Smooth muscle cell (in vitro differentiated cells): ENCODE data around the gene MED13L. TPM values are rescaled to one million over a fixed set of nuclear protein-coding genes. Genes with fewer than 3 reads are reported as not detected.

ENCODE experiments used
- DNase-seq: peaks from one replicate; lab custom pipeline; 2025; ENCODE audit not compliant: unreplicated experiment; lab: John Stamatoyannopoulos, UW
- H2AFZ ChIP-seq: fragments of 200-600 bp; sonication (generic); 2 replicates; pipeline ENCODE4 v1.6.0; 2016; ENCODE audit warnings: antibody characterized with exemption, low read depth, mild to moderate bottlenecking
- H3F3A ChIP-seq: fragments of 200-600 bp; sonication (generic); 2 replicates; pipeline ENCODE4 v1.6.0; 2017; ENCODE audit warnings: antibody characterized with exemption, low read depth
- H3K27ac ChIP-seq: fragments of 200-600 bp; sonication (generic); 2 replicates; pipeline ENCODE4 v1.5.1; 2016; ENCODE audit warnings: low read depth, mild to moderate bottlenecking
- H3K27me3 ChIP-seq: fragments of 200-600 bp; sonication (generic); 2 replicates; pipeline ENCODE4 v1.6.1; 2016; ENCODE audit warnings: low read depth, mild to moderate bottlenecking
- H3K36me3 ChIP-seq: fragments of 200-600 bp; sonication (generic); 2 replicates; pipeline ENCODE4 v1.5.1; 2016; ENCODE audit warnings: low read depth
- H3K4me1 ChIP-seq: fragments of 200-600 bp; sonication (generic); 2 replicates; pipeline ENCODE4 v1.5.1; 2016; ENCODE audit warnings: low read depth
- H3K4me2 ChIP-seq: fragments of 200-600 bp; sonication (generic); 2 replicates; pipeline ENCODE4 v1.6.0; 2016; ENCODE audit warnings: mild to moderate bottlenecking
- H3K4me3 ChIP-seq: fragments of 200-600 bp; sonication (generic); 2 replicates; pipeline ENCODE4 v1.5.1; 2016; ENCODE audit warnings: mild to moderate bottlenecking
- H3K79me2 ChIP-seq: fragments of 200-600 bp; sonication (generic); 2 replicates; pipeline ENCODE4 v1.6.0; 2016; ENCODE audit warnings: low read depth, mild to moderate bottlenecking
- H3K9ac ChIP-seq: fragments of 200-600 bp; sonication (generic); 2 replicates; pipeline ENCODE4 v1.6.0; 2016; ENCODE audit warnings: low read depth
- H3K9me3 ChIP-seq: fragments of 200-600 bp; sonication (generic); replicated peaks from 2 replicates; pipeline ENCODE4 v1.5.1; 2016; ENCODE audit warnings: low read depth
- H4K20me1 ChIP-seq: fragments of 200-600 bp; sonication (generic); 2 replicates; pipeline ENCODE4 v1.6.0; 2016; ENCODE audit warnings: low read depth
- WGBS: methylation state at CpG from one replicate; pipeline ENCODE4 v1.1.7; 2016; ENCODE audit warnings: low lambda C conversion rate; 5-methylcytosine and 5-hydroxymethylcytosine counted together
- polyA plus RNA-seq: library from polyadenylated mRNA; unstranded; fragments of >200 nt; fragmentation: Nextera tagmentation; extraction: Ambion mirVana; gene quantifications from 2 replicates; pipeline ENCODE4 v1.2.1, GENCODE V29; 2016
- total RNA-seq: library from RNA; depleted of rRNA; stranded (reverse); fragments of >200 nt; gene quantifications from 2 replicates; pipeline ENCODE4 v1.2.3, GENCODE V29; 2014
- TF ChIP-seq, protein P1 (sequence below): fragments of 200-600 bp; sonication (generic); IDR thresholded peaks from 2 replicates; pipeline ENCODE4 v1.5.1; 2017; ENCODE audit warnings: borderline replicate concordance, mild to moderate bottlenecking, antibody characterized with exemption; ENCODE audit not compliant: insufficient read depth, poor library complexity, severe bottlenecking

The MED13L gene
- total and polyA plus RNA-seq, 2 experiments from 2014 or later, result 13.2 to 74.3 TPM

GRCh38 chr12:116028619-116029018 lies 248.9 kb downstream of the MED13L start:
- H4K20me1 ChIP-seq, result peaks cover 91% of the 10 kb centered on the region
- peaks cover 94% of the 10 kb centered on the region for H3K79me2 ChIP-seq
- DNase-seq, result no peak
- H3F3A ChIP-seq, result no peaks in the 10 kb centered on the region
- no peaks in the 10 kb centered on the region for H3K27me3 ChIP-seq
- TF ChIP-seq, protein P1, sequence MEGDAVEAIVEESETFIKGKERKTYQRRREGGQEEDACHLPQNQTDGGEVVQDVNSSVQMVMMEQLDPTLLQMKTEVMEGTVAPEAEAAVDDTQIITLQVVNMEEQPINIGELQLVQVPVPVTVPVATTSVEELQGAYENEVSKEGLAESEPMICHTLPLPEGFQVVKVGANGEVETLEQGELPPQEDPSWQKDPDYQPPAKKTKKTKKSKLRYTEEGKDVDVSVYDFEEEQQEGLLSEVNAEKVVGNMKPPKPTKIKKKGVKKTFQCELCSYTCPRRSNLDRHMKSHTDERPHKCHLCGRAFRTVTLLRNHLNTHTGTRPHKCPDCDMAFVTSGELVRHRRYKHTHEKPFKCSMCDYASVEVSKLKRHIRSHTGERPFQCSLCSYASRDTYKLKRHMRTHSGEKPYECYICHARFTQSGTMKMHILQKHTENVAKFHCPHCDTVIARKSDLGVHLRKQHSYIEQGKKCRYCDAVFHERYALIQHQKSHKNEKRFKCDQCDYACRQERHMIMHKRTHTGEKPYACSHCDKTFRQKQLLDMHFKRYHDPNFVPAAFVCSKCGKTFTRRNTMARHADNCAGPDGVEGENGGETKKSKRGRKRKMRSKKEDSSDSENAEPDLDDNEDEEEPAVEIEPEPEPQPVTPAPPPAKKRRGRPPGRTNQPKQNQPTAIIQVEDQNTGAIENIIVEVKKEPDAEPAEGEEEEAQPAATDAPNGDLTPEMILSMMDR, result no peak
- H3K4me2 ChIP-seq, result no peak overlapping the region
- no peaks in the 10 kb centered on the region for H3K9me3 ChIP-seq
- no peak overlapping the region for H3K9ac ChIP-seq
- no peak overlapping the region for H2AFZ ChIP-seq
- no peaks in the 10 kb centered on the region for H3K36me3 ChIP-seq
- no peak overlapping the region for H3K4me3 ChIP-seq
- H3K27ac ChIP-seq, result no peak overlapping the region
- H3K4me1 ChIP-seq, result peaks cover 4% of the 10 kb centered on the region
- 97% methylated on average over 4 of the region's 4 CpGs for WGBS

- Histone ChIP-seq H3K9ac (no peak overlapping the region), H4K20me1 (peaks cover 91% of the 10 kb centered on the region), H3K36me3 (no peaks in the 10 kb centered on the region), H3K27me3 (no peaks in the 10 kb centered on the region), H3F3A (no peaks in the 10 kb centered on the region), H3K27ac (no peak overlapping the region), H3K4me3 (no peak overlapping the region), H3K9me3 (no peaks in the 10 kb centered on the region), H3K79me2 (peaks cover 88% of the 10 kb centered on the region), H3K4me2 (no peak overlapping the region), H3K4me1 (no peaks in the 10 kb centered on the region), H2AFZ (no peak overlapping the region)
- TF ChIP-seq, protein P1, result no peak
- DNase-seq, result no peak
- WGBS, result 89% methylated on average over 4 of the region's 4 CpGs
Observed at GRCh38 chr12:116027551-116027821, 250.0 kb downstream of the MED13L start.

DNA sequence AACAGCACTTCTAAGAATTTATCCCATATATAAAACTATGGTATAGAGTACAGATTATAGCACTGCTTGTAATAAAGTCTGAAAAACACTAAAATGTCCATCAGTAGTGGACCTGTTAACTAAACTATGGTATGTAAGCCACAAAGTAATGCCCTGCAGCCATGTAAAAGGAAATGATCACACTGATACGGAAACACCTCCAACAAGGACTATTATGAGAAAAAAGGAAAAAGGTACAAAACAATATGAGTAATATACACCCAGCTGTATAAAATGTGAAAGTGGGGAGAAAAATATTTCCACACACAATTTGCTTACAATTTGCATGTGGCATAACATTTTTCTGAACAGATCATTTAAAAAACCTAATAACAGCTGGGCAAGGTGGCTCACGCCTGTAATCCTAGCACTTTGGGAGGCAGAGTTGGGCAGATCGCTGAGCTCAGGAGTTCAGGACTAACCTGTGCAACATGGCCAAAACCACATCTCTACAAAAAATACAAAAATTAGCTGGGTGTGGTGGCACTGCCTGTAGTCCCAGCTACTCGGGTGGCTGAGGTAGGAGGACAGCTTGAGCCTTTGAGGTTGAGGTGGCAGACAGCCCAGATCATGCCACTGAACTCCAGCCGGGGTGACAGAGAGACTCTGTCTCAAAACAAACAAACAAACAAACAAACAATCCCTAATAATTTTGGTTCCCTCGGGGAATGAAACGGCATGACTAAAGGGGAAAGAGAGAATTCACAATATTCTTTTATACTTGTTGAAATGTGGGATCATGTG lies 250.5 kb downstream of the MED13L start:
- Histone ChIP-seq H3K4me3 (no peak overlapping the region), H4K20me1 (peaks cover 91% of the 10 kb centered on the region), H2AFZ (no peak overlapping the region), H3K79me2 (peaks cover 88% of the 10 kb centered on the region), H3K27ac (no peak overlapping the region), H3K9me3 (no peaks in the 10 kb centered on the region), H3K4me1 (no peaks in the 10 kb centered on the region), H3K9ac (no peak overlapping the region), H3K4me2 (no peak overlapping the region), H3F3A (no peaks in the 10 kb centered on the region), H3K27me3 (no peaks in the 10 kb centered on the region), H3K36me3 (no peaks in the 10 kb centered on the region)
- TF ChIP-seq, protein P1, result no peak
- WGBS, result 90% methylated on average over 7 of the region's 7 CpGs
- DNase-seq, result no peak

GRCh38 chr12:116026346-116026745 lies 251.1 kb downstream of the MED13L start:
- no peaks in the 10 kb centered on the region for H3F3A ChIP-seq
- H3K9me3 ChIP-seq, result no peaks in the 10 kb centered on the region
- no peak overlapping the region for H3K9ac ChIP-seq
- H2AFZ ChIP-seq, result no peak overlapping the region
- H3K27me3 ChIP-seq, result no peaks in the 10 kb centered on the region
- no peak overlapping the region for H3K27ac ChIP-seq
- no peaks in the 10 kb centered on the region for H3K36me3 ChIP-seq
- DNase-seq, result no peak
- no peaks in the 10 kb centered on the region for H3K4me1 ChIP-seq
- TF ChIP-seq, protein P1, result no peak
- H3K4me2 ChIP-seq, result no peak overlapping the region
- no peak overlapping the region for H3K4me3 ChIP-seq
- H4K20me1 ChIP-seq, result peaks cover 94% of the 10 kb centered on the region
- peaks cover 90% of the 10 kb centered on the region for H3K79me2 ChIP-seq
